PC-9 (cell line): Measurements from ENCODE around the gene ECM2. TPM values are rescaled to one million over a fixed set of nuclear protein-coding genes. Genes with fewer than 3 reads are reported as not detected.
A peak's percentile ranks its signal among the peaks of the same experiment; 100 is the strongest.
"Not testable (repeated sequence)": the region's sequence is repeated elsewhere in the genome, so short reads cannot be mapped to it uniquely, and the experiment has no call there.

ENCODE experiments used
- Bru-seq: library from RNA; stranded (reverse); fragments of 400-500 nt; gene quantifications from one replicate; lab custom pipeline; 2021; lab: Mats Ljungman, UMichigan
- BruChase-seq, 2 experiments: library from RNA; stranded (reverse); fragments of 400-500 nt; gene quantifications; one replicate each; lab custom pipeline; 2021; lab: Mats Ljungman, UMichigan
- BruUV-seq: library from RNA; stranded (reverse); fragments of 400-500 nt; replicated peaks from 2 replicates; lab custom pipeline; 2021; lab: Mats Ljungman, UMichigan
- CTCF ChIA-PET: fragments of 300-600 bp; sonication (Branson Sonifier 250); formaldehyde crosslinking; loops from one replicate; lab custom pipeline; 2022; ENCODE audit warnings: antibody characterized with exemption; lab: Charles Lee
- POLR2A ChIA-PET: fragments of 300-600 bp; sonication (Branson Sonifier 250); formaldehyde crosslinking; loops from one replicate; lab custom pipeline; 2022; ENCODE audit warnings: antibody characterized with exemption; ENCODE audit not compliant: unreplicated experiment; lab: Charles Lee
- DNase-seq, 2 experiments: peaks; one replicate each; pipeline versions ENCODE4 v3.0.0 to v3.0.0-alpha.2; 2015 to 2022; ENCODE audit warnings: mixed read lengths in 1 of 2
- H2AFZ ChIP-seq: fragments of 200-600 bp; sonication (generic); 2 replicates; pipeline ENCODE4 v1.8.1; 2017; ENCODE audit warnings: antibody characterized with exemption
- H3F3A ChIP-seq: fragments of 200-600 bp; sonication (generic); 2 replicates; pipeline ENCODE4 v1.8.1; 2017; ENCODE audit warnings: antibody characterized with exemption, mild to moderate bottlenecking, low read depth; ENCODE audit not compliant: insufficient read depth
- H3K27ac ChIP-seq: fragments of 200-600 bp; sonication (generic); 2 replicates; pipeline ENCODE4 v1.6.1; 2016; ENCODE audit warnings: mixed run types
- H3K27me3 ChIP-seq: fragments of 200-600 bp; sonication (generic); 2 replicates; pipeline ENCODE4 v1.6.1; 2016; ENCODE audit warnings: low read depth, mixed run types; ENCODE audit not compliant: insufficient read depth
- H3K36me3 ChIP-seq: fragments of 200-600 bp; sonication (generic); 2 replicates; pipeline ENCODE4 v1.6.1; 2016; ENCODE audit warnings: low read depth, mixed run types
- H3K4me1 ChIP-seq: fragments of 200-600 bp; sonication (generic); replicated peaks from 2 replicates; pipeline ENCODE4 v1.6.1; 2016; ENCODE audit warnings: mixed run types; ENCODE audit not compliant: insufficient read depth
- H3K4me2 ChIP-seq: fragments of 200-600 bp; sonication (generic); 2 replicates; pipeline ENCODE4 v1.6.1; 2017; ENCODE audit warnings: mixed run types
- H3K4me3 ChIP-seq: fragments of 200-600 bp; sonication (generic); 2 replicates; pipeline ENCODE4 v1.6.1; 2016; ENCODE audit warnings: mixed run types
- H3K79me2 ChIP-seq: fragments of 200-600 bp; sonication (generic); 2 replicates; pipeline ENCODE4 v1.6.1; 2017; ENCODE audit warnings: low read depth, mixed run types
- H3K9me2 ChIP-seq: fragments of 200-600 bp; sonication (generic); 2 replicates; pipeline ENCODE4 v1.8.1; 2017; ENCODE audit warnings: mild to moderate bottlenecking; ENCODE audit not compliant: insufficient read depth
- H3K9me3 ChIP-seq: fragments of 200-600 bp; sonication (generic); 2 replicates; pipeline ENCODE4 v1.8.1; 2016; ENCODE audit warnings: low read depth; ENCODE audit not compliant: insufficient read depth
- H4K20me1 ChIP-seq: fragments of 200-600 bp; sonication (generic); 2 replicates; pipeline ENCODE4 v1.8.1; 2017; ENCODE audit not compliant: insufficient read depth
- EZH2 ChIP-seq: fragments of 200-600 bp; sonication (generic); IDR thresholded peaks from 2 replicates; pipeline ENCODE4 v1.8.0; 2017; ENCODE audit warnings: antibody characterized with exemption, low read depth
- intact Hi-C: fragments of 100-400 bp; cut with micrococcal nuclease; formaldehyde crosslinking; loops from one replicate; pipeline ENCODE4 v1.10.0; 2022; ENCODE audit not compliant: unreplicated experiment
- long read RNA-seq: library from polyadenylated mRNA; stranded (forward); transcript quantifications from one replicate; pipeline ENCODE4 v2.0.0, GENCODE V29; 2022
- total RNA-seq: library from RNA; stranded (reverse); gene quantifications from 2 replicates; pipeline ENCODE4 v1.2.3, GENCODE V29; 2021
- TF ChIP-seq, protein P1 (sequence below): fragments of 200-600 bp; sonication (generic); conservative IDR thresholded peaks from 2 replicates; pipeline ENCODE4 v1.6.1; 2017; ENCODE audit warnings: mixed run types, antibody characterized with exemption, mild to moderate bottlenecking, moderate library complexity

ECM2 gene
- total RNA-seq: 1.9 and 3.1 TPM in 2 replicates
- percentile 36 among the genes with signal in this experiment for Bru-seq, nascent RNA
- percentile 29 among the genes with signal in this experiment for BruChase-seq, experiment 1, labeled RNA remaining after a 2-hour chase
- BruChase-seq, experiment 2, labeled RNA remaining after a 6-hour chase: percentile 38 among the genes with signal in this experiment
- long read RNA-seq, partial matches to known transcripts: 2 of 27 reads
- long read RNA-seq, other reads (novel, unspliced or antisense): 25 of 27 reads

DNA sequence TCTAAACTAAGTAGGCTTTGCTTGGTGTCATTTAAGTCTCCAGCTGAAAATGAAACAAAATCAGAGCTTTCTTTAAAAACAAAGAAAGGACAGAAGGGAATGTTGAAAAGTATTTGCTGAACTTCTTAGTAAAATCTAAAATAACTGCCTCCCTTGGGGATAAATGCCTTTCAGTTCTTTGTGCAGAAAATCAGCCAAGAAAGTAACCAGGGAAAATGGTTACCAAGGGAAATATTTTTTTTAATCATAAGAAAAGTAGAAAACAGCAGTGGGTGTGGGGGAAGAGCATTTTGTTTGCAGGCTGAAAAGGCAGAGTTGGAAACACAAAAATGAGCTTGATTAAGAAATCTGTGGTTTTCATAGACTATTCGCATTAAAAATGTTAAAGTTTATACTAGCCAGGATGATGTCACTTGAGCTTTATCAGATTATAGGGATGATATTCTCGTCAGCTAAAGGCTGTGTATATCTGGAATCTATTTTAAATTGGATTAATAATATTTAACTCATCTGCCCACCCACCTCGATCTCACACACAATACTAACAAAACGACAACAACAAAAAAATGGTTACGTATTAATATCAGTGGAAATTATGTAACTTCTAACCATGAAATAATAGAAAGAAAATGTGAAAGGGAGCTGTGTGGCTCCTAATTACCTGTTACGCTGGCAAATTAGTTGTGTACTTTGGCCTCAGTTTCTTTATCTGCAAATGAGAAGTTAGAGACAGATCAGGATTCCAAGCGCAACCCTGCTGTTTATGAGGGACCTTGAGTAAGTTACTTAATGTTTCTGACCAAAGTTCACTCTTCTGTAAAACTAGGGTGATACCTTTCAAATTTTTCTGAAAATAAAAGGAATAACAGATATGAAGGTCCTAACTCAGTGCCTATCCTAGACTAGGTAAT is at the start of gene ECM2:
ECM2 (minus strand) TSS at position 51 of the 911 bp plus-strand sequence. CDS start 13,124 bp downstream, outside the sequence.
- no peaks in the 10 kb centered on the region for H3K79me2 ChIP-seq
- no peak for DNase-seq
- intact Hi-C loops: no loop called here
- BruUV-seq: no TSS peak
- H3K27ac ChIP-seq: no peak within 1 kb of the TSS
- CTCF ChIA-PET: no interaction called here
- no peaks in the 10 kb centered on the region for H4K20me1 ChIP-seq
- TF ChIP-seq EZH2: no peak
- TF ChIP-seq, protein P1, sequence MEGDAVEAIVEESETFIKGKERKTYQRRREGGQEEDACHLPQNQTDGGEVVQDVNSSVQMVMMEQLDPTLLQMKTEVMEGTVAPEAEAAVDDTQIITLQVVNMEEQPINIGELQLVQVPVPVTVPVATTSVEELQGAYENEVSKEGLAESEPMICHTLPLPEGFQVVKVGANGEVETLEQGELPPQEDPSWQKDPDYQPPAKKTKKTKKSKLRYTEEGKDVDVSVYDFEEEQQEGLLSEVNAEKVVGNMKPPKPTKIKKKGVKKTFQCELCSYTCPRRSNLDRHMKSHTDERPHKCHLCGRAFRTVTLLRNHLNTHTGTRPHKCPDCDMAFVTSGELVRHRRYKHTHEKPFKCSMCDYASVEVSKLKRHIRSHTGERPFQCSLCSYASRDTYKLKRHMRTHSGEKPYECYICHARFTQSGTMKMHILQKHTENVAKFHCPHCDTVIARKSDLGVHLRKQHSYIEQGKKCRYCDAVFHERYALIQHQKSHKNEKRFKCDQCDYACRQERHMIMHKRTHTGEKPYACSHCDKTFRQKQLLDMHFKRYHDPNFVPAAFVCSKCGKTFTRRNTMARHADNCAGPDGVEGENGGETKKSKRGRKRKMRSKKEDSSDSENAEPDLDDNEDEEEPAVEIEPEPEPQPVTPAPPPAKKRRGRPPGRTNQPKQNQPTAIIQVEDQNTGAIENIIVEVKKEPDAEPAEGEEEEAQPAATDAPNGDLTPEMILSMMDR: no peak
- no peak within 1 kb of the TSS for H3K4me3 ChIP-seq
- H3K9me3 ChIP-seq: no peaks in the 10 kb centered on the region
- H3K4me2 ChIP-seq: no peak within 1 kb of the TSS
- H3F3A ChIP-seq: no peaks in the 10 kb centered on the region
- no peak within 1 kb of the TSS for H2AFZ ChIP-seq
- H3K27me3 ChIP-seq: no peaks in the 10 kb centered on the region
- no peaks in the 10 kb centered on the region for H3K9me2 ChIP-seq
- no peaks in the 10 kb centered on the region for H3K36me3 ChIP-seq
- POLR2A ChIA-PET: interaction anchor here (0.5 to 0.7 kb wide), 2 partner anchors 108 to 585 kb away, joined by 4 to 20 read pairs; no protein-coding TSS in a partner anchor
- H3K4me1 ChIP-seq: no peaks in the 10 kb centered on the region

DNA sequence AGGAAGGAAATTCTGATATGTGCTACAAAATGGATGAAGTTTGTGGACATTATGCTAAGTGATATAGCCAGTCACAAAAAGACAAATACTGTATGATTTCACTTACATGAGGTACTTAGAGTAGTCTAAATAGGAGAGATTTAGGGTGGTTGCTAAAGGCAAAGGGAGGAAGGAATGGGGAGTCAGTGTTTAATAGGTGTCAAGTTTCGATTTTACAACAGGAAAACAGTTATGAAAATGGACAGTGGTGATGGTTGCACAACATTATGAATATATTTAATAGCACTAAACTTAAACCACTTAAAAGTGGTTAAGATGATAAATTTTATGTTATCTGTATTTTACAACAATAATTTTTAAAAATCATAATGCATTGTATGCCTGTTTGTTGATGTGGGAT is 40.4 kb upstream of the ECM2 start:
- Histone ChIP-seq H3K36me3 (no peaks in the 10 kb centered on the region), H3K9me2 (no peaks in the 10 kb centered on the region), H3K27me3 (no peaks in the 10 kb centered on the region), H3K79me2 (no peaks in the 10 kb centered on the region), H3K4me3 (no peak overlapping the region), H3K4me2 (no peak overlapping the region), H2AFZ (no peak overlapping the region), H3K9me3 (no peaks in the 10 kb centered on the region), H3K27ac (no peak overlapping the region), H3K4me1 (0 out of 2 replicates have a peak, but pooled peaks cover 5% of the 10 kb centered on the region), H4K20me1 (no peaks in the 10 kb centered on the region), H3F3A (no peaks in the 10 kb centered on the region)
- no TSS peak for BruUV-seq
- intact Hi-C loops: no loop called here
- no peak for DNase-seq
- CTCF ChIA-PET: no interaction called here
- no peak for TF ChIP-seq EZH2
- TF ChIP-seq, protein P1: no peak
- POLR2A ChIA-PET: no interaction called here

DNA sequence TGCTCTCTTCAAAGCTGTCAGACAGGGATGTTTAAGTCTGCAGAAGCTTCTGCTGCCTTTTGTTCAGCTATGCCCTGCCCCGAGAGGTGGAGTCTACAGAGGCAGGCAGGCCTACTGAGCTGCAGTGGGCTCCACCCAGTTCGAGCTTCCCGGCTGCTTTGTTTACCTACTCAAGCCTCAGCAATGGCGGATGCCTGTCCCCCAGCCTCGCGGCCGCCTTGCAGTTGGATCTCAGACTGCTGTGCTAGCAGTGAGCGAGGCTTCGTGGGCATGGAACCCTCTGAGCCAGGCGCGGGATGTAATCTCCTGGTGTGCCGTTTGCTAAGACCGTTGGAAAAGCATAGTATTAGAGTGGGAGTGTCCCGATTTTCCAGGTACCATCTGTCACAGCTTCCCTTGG is 37.8 kb upstream of the ECM2 start:
- H3K4me1 ChIP-seq, BruUV-seq, H3K9me3 ChIP-seq, CTCF ChIA-PET, H3K4me3 ChIP-seq, H3F3A ChIP-seq, intact Hi-C loops, DNase-seq, H4K20me1 ChIP-seq, H3K36me3 ChIP-seq, H2AFZ ChIP-seq, H3K27me3 ChIP-seq, H3K4me2 ChIP-seq, POLR2A ChIA-PET, H3K9me2 ChIP-seq, H3K79me2 ChIP-seq, H3K27ac ChIP-seq: not testable (repeated sequence)

DNA sequence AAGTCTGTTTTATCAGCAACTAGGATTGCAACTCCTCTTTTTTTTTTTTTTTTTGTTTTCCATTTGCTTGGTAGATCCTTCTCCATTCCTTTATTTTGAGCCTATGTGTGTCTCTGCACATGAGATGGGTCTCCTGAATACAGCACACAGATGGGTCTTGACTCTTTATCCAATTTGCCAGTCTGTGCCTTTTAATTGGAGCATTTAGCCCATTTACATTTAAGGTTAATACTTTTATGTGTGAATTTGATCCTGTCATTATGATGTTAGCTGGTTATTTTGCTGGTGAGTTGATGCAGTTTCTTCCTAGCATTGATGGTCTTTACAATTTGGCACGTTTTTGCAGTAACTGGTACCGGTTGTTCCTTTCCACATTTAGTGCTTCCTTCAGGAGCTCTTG is 36.1 kb upstream of the ECM2 start:
- H3K4me3 ChIP-seq, H4K20me1 ChIP-seq, DNase-seq, CTCF ChIA-PET, H3K9me2 ChIP-seq, H3K4me1 ChIP-seq, H3K79me2 ChIP-seq, BruUV-seq, H2AFZ ChIP-seq, H3K27ac ChIP-seq, H3K4me2 ChIP-seq, intact Hi-C loops, H3K9me3 ChIP-seq, H3K27me3 ChIP-seq, POLR2A ChIA-PET, H3F3A ChIP-seq, H3K36me3 ChIP-seq: not testable (repeated sequence)
